GM15510 (cell line): ENCODE data around the gene BLMH.

ENCODE experiments used
- POLR2A ChIP-seq: IDR thresholded peaks from 3 replicates; pipeline ENCODE4 v1.6.1; 2011; ENCODE audit warnings: borderline replicate concordance; ENCODE audit not compliant: insufficient read length; ENCODE audit errors: extremely low read depth

Gene BLMH

DNA sequence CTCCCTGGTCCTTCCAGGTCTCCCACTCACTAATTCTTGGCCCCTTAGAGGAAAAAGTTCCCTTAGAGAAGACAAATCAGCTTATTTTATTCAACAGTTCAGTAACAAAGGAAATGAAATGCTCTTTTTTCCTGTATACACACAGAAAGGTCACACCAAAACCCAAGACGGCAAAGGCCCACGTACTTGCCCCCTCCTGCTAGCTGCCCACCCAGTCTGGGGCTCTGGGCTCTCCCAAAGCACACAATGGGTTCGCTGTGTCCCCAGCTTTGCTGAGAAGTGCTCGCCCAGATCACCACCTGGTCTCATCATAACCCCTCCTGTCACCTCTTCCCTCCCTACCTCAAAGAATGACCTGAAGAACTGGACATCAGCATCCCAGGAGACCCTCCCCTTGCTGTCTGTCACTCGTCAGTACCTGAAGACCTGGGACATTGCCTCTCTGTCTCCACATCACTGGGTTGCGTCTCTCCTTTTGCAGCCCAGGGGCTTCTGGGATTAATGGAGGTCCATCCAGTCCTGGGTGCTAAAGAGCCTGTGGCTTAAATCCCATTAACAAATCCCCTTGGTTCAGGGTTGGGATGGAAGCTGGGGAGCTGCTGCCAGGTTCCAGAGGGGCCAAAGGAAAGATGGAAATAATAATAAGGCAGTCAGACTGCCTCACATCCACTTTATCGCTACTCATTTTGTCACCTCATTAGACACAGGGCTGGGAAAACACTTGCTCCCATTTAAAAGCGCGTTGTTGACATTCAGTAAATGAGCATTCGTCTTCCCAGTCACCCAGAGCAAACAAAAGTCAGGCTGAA lies 59.5 kb downstream of the BLMH start:
- TF ChIP-seq POLR2A, result no peak

DNA sequence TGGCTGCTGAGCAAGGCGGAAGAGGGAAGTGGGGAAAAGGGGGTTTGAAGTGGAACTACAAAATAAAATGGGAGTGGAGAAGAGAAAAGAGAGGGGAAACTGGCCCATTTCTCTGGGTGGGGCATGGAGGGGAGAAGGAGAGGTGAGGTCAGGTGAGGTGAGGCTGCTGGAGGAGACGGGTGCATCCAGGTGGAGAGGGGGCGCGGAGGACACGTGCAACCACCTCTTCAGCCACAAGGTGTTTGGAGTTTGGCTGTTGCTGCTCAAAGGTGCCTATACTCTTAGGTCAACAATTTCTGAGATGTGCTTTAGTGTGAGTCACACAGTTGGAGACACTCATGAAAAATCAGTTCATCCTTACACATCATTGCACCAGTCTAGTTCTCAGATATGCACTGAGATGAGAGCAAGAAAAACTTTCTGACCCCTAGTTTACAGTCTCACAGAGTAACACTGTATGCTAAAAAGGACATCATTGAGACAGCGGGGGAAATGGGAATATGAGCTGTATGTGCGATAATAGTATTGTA lies 61.1 kb downstream of the BLMH start:
- TF ChIP-seq POLR2A, result no peak

DNA sequence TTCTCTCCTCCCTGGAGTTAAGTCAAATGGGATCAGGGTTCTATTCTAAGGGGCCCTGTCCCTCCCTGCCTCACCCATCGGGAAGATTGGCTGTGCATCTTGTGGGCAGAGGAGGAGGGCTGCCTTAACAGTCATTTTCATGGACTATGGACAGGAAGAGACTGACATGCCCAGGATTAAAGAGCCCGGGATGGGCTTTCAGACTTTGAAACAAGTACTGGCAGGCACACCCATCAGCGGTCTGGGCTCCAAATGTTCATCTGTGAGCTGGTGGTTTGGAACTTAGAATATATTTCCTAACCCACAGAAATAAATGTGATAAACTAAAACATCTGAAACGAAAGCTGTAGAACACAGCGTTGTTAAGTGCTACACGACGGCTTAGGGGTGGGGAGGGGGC lies 62.7 kb downstream of the BLMH start:
- no peak for TF ChIP-seq POLR2A

DNA sequence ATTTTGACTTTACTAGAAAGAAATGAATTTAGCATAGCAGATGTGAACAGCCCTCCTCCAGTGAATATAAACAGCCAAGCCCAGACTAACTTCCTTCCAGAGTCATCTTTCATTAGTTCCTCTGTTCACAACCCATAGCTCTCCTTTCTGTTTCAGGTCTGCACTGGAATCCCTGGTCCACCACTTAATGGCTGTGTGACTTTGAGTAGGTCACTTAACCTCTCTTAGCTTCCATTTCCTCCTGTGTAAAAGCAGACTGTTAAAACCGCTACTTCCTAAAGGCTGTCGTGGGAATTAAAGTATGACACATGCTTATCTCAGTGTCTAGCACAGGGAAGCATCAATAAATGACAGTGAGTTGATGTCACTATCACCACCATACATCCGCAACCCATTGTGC lies 63.7 kb downstream of the BLMH start:
- no peak for TF ChIP-seq POLR2A

DNA sequence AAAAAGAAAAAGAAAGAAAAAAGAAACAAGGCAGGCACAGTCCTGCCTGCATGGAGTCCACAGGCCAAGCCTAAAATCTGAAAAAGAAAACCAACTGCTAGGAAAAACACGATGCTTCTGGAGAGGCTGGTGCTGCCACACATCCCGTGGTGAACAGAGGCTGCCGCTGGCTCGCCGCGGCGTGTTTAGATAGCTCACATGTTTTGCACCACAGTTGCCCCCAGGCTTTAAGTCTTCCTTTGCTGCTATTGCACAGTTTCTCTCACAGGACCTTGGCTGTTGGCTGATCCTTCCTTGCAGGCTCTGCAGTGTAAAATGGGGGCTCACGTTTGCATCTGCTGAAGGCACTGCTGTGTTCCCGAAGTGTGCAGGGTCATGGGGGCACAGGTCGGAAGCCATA lies 64.9 kb downstream of the BLMH start:
- no peak for TF ChIP-seq POLR2A

DNA sequence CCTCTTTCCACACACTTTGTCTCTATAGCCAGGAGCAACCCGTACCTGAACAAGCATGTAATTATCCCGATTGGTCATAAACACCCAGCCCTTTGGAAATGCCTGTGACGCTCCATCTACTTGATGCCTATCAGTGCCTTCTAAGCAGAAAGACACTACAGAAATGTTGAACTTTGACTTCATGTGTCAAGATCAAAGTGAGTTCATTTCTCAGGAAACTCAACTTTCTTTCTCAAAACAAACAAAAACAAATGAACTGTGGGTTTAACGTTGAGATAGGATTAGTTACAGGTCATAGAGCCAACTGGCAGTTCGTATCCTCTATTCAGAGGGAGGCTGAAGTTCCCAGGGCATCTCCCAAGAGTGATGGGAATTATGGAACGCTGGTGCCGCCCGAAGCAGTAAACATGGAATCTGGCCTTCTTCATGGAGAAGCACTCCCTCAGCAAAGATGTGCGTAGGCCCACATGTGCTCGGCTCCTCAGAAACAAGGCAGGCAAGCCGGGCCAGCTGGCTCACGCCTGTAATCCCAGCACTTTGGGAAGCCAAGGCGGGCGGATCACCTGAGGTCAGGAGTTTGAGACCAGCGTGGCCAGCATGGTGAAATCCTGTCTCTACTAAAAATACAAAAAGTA lies 65.7 kb downstream of the BLMH start:
- TF ChIP-seq POLR2A, result no peak

DNA sequence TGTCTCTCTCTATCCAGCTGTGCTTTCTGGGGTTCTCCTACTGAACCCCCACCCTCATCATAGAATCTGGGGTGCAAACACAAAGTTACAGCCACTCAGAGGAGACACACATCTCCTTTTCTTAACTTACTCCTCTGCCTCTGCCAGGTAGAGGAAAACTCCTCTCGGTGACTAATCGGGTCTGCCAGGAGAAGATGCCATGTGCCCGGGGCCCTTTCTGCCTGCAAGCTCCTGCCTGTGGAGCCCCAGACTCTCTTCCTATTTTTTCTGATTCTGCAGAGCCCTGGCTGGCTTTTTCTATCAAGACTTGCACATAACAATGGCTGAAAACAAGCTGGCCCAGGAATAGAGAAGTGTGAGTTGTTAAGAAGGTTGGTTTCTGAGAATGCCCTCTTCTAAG lies 66.6 kb downstream of the BLMH start:
- no peak for TF ChIP-seq POLR2A

DNA sequence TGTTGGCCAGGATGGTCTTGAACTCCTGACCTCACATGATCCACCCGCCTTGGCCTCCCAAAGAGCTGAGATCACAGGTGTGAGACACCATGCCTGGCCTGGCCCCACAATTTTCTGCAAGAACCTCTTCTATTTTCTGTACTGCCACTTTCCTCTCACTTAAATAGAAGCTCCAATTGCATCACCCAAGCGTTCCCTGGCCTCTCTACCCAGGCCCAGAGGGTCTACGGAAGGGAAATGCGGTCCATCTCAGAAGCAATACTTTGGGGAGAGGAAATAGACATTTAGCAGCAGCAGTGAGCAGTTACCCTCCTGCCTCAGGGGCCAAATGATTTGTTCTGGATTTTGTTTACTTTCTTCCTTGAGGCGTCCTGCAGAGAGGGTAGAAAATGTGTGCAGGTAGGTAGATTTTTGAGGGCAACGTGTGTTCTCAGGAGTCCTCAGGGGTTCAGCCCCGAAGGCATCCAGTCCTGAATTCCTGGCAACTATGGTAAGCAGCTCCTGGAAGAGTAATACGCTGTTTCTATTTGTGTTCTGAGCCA lies 67.3 kb downstream of the BLMH start:
- TF ChIP-seq POLR2A, result no peak

DNA sequence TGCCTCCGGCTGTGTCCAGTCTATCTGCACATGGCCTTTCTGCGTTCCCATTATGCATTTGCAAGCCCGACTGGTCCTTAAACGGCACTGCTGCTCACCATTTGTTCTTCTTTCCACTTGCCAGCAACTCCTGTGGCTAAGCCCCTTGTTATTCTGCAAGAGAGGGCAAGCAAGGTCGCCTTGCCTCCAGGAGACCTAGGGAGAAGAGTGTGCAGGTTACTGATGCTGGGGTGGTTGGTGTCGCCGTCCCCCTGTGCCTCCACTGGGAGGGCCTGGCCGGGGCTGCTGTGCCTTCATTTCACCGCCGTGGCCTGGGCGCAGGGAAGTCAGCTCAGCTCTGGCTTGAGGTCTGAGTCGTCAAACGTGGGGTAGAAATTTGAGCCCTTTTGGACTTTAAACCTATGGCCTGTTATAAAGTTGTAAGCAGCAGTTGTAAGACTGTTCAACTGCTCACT lies 69.0 kb downstream of the BLMH start:
- TF ChIP-seq POLR2A, result no peak

DNA sequence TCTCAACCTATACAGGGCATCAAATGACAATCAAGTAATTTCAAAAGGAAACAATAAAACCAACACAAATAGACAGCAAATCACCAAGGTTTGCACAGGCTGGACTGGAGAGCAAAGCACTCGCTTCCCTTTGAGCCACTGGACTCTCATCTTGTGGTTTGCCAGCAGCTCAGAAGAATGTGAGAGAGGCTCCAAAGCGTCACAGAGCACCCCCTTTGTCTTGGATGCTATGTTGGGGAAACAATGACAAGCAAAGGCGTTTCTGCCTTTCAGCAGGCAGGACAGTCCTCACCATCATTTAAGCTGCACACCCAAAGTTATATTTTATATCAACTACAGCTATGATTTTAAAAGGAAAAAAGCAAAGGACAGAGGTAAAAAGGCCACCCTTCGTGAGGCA lies 69.5 kb downstream of the BLMH start:
- no peak for TF ChIP-seq POLR2A

DNA sequence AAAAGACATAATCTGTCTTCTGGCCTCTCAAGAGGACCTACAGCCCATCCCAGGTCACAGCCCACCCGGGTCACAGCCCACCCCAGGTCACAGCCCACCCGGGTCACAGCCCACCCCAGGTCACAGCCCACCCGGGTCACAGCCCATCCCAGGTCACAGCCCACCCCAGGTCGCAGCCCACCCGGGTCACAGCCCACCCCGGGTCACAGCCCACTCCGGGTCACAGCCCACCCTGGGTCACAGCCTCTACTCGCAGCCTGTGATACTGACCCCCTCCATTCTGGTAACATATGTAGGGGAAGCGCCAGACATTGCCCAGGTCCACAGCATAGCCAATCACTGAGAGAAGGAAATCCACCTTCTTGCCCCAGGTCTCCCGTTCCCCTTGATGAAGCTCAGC lies 70.4 kb downstream of the BLMH start:
- TF ChIP-seq POLR2A, result no peak

DNA sequence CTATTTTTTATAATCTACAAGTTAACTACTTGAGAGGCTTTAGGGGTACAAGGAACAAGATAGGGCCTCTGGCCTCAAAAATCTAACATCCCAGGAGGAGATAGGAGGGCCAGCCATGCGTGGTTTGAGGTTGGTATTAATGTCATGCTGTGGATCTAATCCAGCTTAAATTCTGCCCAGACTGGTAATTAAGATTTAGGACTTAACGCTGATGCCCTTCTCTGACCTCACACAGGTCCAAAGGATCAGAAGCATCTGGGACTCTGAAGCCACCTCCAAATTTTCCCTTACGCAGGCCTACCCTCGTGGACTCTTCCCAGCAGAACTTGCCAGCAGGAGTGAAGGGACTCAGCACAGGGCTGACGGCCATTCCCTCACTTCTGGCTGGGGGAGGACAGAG lies 71.3 kb downstream of the BLMH start:
- no peak for TF ChIP-seq POLR2A

DNA sequence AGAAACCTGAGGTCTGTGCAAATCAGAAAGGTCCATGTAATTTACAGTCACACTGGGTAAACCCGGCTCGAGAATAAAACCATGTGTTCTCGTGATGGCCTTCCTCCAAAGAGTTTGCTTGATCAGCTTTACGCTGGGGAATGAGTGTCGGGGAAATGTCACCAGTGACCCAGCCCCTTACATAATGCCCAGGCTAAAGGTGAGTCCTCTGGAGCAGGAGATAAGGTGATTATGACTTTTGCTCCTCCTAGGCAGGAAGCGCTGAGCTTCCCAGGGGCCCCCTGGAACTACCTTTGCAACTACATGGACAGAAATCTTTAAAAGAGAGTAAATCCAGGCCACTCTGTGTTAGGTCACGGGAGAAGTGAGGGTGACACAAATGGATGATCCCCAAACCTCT lies 71.9 kb downstream of the BLMH start:
- no peak for TF ChIP-seq POLR2A

DNA sequence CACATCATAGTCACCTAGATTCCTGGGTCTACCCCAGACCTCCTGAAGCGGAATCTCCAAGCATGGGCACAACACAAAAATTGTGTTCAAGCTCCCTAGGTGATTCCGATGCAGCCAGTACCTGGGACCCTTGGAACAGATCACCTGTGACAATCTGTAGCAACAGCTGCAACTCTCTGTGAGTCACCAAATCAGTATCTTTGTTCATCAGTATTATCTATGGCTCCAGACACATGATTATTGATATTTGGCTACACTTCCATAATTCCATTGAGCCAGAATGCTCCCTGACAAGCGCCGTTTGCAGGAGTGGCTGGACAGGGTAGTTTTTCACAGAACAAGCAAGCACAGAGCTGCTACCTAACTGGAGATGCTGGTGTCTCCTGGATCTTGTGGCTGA lies 72.4 kb downstream of the BLMH start:
- no peak for TF ChIP-seq POLR2A

DNA sequence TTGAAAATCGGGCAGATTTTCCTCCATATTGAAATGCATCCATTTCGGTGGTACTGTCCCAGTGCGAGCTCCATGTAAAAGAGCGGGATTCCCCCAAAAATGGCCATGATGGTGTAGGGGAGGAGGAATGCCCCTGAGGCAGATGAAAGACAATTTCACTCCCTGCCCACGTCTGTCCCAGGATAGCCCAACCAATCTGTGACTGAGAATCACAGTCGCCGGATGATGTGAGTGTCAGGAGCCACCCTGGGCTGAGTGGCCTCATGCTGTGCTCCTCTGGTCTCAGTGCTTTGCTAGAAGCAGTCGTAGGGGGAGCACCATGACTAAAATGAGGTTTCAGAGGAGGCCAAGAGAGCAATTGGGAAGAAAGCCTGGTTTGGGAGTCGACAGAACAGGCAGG lies 72.9 kb downstream of the BLMH start:
- TF ChIP-seq POLR2A, result no peak

DNA sequence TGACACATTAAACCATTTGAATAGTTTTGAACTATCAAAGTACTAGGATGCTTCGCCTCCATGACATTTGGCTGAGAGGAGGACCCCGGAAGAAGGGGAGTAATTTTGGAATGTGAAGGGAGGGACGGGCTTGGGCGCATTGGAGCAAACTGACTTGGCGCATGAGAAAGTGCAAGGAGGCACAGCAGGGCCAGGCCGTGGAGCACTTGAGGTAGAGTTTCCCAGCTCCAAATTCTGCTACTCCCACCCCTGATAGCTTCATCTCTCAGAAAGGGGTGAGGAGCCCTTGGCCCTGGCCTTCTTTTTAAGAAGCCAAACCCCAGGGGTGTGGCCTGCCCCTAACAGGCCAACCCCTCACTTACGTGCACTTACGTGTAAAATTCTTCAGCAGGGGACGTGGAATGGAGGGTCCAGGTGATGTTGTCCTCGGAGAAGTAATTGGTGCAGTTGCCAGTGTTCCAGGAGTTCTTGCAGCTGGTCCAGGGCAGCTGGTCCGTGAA lies 73.9 kb downstream of the BLMH start:
- no peak for TF ChIP-seq POLR2A

DNA sequence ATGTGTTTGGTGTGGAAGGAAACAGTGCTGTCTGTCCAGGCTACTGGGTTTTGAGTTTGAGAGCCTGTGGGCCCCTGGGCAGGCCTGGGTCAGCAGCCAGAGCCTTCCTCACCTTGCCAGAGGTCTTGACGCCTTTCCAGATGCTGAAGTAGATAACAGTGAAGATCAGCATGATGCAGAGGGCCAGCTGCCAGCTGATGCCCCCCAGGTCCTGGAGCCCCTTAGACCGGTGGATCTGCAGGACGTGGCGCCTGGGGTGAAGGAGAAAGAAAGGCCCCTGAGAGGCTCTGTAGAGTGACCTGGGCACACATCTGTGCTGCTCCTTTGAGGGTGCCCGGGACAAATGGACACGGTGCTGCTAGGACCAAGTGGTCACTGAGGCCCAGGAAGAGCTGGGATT lies 74.7 kb downstream of the BLMH start:
- no peak for TF ChIP-seq POLR2A

DNA sequence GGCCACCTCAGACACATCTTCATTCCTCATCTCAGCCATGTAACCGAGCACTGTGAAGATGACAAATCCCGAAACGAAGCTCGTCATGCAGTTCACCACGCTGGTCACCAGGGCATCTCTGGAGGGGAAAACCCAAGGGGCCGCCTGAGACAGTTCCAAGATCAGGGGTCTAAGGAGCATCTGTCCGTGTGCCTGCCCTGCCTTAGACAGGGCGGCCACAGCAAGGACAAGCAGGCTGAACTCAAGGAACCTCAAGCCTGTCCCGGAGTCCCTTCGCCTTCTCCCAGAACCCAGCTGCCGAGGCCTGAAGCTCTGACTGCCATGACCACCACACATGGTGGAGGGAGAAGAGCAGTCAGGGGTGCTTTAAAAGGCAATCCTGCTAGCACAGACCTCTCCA lies 79.0 kb downstream of the BLMH start:
- no peak for TF ChIP-seq POLR2A
